Posterior vena cava (tissue), 2 donors: ENCODE results near the gene UBTD1. TPM values are rescaled to one million over a fixed set of nuclear protein-coding genes. Genes with fewer than 3 reads are reported as not detected.

Source experiments
- DNase-seq: peaks from one replicate; pipeline ENCODE4 v3.0.0-alpha.2; 2020; ENCODE audit warnings: low spot score
- intact Hi-C, 2 donors: fragments of 100-400 bp; cut with DNase I; formaldehyde crosslinking; loops; one replicate each; pipeline versions ENCODE4 v1.14.1 to v1.14.2; 2022 to 2023
- total RNA-seq, 2 donors: library from RNA; stranded (reverse); fragmentation: NEBNext Ultra II Directional; extraction: Animal tissue kit (Norgen Biotek cat#: 25700); gene quantifications; one replicate each; pipeline ENCODE4 v1.2.1, GENCODE V29; 2021
- donor health status: DM: yes; HTN: yes; CAD: no.
- donor health status: DM: yes; HTN: yes; CAD: no.

UBTD1 gene
- total RNA-seq, 2 donors from 2014 or later = 15.6 to 16.5 TPM

DNA sequence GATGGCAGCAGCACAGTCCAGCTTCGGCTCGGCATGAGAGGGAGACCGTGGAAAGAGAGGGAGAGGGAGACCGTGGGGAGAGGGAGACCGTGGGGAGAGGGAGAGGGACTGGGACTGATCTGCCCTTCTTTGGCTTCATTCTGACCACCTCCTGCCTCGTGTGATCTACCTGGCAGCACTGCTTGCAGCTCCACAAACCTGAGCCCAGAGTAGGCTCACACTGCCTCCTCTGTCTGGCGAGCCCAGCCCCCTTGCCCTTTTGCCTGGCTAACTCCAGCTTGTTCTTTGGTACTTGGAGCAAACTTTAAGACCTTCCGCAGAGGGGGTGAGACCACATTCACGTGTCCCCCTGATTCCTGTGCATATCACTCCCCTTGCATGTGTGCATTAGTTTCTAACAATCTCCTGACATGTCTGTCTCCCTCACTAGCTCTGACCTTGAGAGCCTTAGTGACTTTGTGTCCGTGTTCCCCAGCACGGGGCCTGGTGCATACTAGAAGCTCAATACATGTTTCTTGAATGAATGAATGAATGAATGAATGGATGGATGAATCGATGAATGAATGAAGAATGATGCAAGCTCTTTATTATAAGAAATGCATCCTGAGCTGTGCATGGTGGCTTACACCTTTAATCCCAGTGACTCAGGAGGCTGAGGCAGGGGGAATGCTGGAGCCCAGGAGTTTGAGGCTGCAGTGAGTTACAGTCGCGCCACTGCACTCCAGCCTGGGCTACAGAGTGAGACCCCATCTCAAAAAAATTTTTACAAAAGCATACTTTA lies 31.2 kb downstream of the UBTD1 start:
- intact Hi-C loops = loop anchor here in 1 of 2 donors (5.0 kb wide), 1 partner anchor 762 kb away; no protein-coding TSS in a partner anchor
- no peak for DNase-seq

GRCh38 chr10:97531401-97531986 lies 32.8 kb downstream of the UBTD1 start:
- no peak for DNase-seq
- intact Hi-C loops = no loop called here

- intact Hi-C loops = no loop called here
- peak; percentile 55 for DNase-seq
These were observed 34.4 kb downstream of the UBTD1 start for GRCh38 chr10:97532935-97533671.

GRCh38 chr10:97533888-97534287 lies 35.2 kb downstream of the UBTD1 start:
- peak; percentile 48 for DNase-seq
- intact Hi-C loops = no loop called here

DNA sequence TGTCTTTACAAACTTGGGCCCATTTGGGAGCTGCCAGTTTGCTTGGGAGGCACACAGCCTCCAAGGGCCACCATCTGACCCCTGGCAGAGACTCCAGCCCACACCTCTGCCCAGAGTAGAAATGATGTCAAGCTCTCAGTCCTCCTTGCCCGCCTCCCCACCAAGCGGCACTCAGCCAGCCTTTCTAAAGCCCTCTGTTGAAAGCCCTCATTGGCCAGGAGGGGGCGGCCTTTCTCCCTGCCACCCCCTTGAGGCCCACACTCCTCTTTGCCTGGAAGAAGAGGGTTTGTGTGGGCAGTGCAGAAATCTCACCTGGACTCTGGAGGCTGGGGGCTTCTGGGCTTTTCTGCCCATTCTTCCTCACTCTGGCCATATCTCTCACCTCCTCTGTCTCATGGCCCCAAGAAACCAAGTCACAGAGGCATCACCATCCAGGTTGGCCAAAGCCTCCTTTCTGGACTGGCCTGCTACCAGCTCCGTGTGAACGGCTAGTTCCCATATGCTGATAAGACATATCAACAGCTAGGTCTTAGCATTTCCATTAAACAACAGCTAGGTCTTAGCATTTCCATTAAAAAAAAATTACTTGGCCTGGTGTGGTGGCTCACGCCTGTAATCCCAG lies 36.1 kb downstream of the UBTD1 start:
- intact Hi-C loops = no loop called here
- peak; percentile 76 for DNase-seq

GRCh38 chr10:97537186-97537869 lies 38.6 kb downstream of the UBTD1 start:
- peak; percentile 57 for DNase-seq
- intact Hi-C loops = no loop called here

DNA sequence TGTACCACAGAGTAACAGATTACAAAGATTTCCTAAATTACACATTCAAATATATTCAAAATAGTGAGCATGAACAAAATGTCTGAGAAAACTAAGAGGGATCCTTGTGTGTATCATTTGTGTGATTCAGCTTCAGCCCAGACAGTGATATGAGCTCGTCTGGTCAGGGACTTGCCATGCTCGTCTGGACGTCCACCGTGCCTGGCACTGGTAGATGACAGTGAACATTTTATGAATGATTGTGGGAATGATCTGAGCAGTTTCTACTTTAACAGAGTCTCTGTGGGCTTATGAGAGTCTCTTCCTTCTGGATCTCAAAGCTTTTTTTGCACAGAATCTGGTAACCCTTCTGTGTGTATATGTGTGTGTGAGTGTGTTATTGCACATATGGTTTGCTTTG lies 39.7 kb downstream of the UBTD1 start:
- intact Hi-C loops = no loop called here
- peak; percentile 51 for DNase-seq

- peak; percentile 24 for DNase-seq
- intact Hi-C loops = no loop called here
These were observed 40.1 kb downstream of the UBTD1 start for GRCh38 chr10:97538839-97539238.

DNA sequence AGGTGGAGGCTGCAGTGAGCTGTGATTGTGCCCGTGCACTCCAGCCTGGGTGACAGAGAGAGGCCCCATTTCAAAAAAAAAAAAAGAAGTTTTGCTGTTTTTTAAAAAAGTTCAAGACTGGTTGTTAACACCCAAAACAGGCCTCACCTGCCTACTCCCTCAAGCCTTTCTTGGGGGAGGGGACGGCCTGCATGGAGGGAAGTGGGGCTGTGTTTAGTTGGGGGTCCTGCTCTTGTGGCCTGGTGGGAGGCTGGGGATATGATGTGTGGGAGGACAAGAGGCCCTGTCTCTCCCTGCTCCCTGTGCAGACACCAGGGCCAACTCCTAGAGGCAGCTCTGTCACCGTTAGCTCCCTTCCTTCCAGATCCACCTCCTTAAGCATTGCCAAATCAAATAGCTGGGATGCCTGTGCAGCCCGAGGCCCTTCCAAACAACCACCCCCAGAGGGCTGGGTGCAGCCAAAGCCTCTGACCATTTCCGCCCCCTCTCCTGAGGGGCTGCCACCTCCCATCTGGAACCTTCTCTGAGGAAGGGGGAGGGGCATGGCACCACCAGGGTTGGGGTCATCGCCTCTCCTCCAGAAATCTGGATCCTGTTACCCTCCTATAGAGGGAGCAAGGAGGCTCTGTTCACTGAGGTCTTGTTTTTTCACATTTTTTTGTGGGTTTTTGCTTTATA lies 40.9 kb downstream of the UBTD1 start:
- peak; percentile 84 for DNase-seq
- intact Hi-C loops = loop anchor here in 1 of 2 donors (10.0 kb wide), 1 partner anchor 75 kb away; no protein-coding TSS in a partner anchor

GRCh38 chr10:97540669-97541500 lies 42.2 kb downstream of the UBTD1 start:
- peak; percentile 79 for DNase-seq
- intact Hi-C loops = loop anchor here in 1 of 2 donors (10.0 kb wide), 1 partner anchor 76 kb away; no protein-coding TSS in a partner anchor

GRCh38 chr10:97542169-97543024 lies 43.7 kb downstream of the UBTD1 start:
- DNase-seq = peak; percentile 92
- intact Hi-C loops = loop anchor here in 1 of 2 donors (10.0 kb wide), 1 partner anchor 78 kb away; no protein-coding TSS in a partner anchor

DNA sequence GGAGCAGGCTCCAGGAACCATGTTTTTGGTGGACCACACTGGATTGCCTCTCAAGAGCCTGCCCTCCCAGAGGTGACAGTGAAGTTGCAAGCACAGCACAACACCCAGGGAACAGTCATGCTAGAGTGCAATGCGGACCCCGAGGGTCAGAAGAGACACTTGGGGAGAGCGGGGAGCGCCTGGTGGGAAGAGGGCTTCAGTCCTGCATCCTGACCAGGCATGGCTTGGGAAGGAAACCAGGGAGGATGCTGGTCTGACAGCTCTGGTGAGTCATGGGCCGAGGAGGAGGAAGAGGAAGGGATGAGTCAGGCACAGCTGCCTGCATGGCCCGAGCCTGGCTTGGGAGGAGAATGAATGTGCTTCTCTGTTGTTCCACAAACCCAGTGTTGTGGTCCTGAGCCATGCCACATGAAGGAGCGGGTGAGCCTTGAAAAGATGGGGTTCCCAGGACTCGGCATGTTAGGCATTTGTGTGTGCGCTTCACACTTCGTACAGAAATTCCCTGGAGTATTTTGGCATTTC lies 44.4 kb downstream of the UBTD1 start:
- intact Hi-C loops = loop anchor here in 1 of 2 donors (10.0 kb wide), 1 partner anchor 78 kb away; no protein-coding TSS in a partner anchor
- peak; percentile 95 for DNase-seq

DNA sequence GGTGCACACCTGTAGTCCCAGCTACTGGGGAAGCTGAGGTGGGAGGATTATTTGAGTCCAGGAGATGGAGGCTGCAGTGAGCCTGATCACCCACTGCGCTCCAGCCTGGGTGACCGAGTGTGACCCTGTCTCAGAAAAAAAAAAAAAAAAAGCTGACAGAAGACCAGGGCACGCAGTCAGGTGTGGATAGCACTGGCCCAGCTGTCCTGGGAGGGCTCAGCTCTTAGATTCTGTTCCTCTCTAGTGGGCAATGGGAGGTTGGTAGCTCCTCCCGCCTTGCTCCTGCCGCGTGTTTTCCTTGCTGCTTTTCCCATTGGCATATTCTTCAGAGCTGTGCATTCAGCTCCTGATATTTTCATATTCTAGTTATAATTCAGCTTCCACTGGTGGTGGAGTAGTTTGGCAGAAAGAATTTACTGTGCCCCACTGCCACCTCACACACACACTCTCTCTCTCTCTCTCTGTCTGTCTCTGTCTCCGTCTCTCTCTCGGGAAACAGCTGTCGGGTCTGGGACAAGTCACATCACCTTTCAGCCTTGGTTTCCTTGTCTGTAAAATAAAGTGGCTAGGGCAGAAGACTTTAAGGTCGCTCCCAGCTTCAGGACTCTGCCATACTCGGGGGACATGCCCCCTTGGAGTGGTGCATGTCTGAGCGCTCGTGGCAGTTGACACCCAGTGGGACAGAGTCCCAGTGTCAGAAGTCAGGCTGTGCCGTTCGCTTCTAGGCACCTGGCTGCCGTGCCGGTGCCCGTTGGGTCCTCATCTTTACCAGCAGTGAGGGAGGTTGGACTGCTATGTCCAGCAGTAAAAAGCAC lies 47.9 kb downstream of the UBTD1 start:
- peak; percentile 64 for DNase-seq
- intact Hi-C loops = loop anchor here in 1 of 2 donors (10.0 kb wide), 1 partner anchor 82 kb away; no protein-coding TSS in a partner anchor

DNA sequence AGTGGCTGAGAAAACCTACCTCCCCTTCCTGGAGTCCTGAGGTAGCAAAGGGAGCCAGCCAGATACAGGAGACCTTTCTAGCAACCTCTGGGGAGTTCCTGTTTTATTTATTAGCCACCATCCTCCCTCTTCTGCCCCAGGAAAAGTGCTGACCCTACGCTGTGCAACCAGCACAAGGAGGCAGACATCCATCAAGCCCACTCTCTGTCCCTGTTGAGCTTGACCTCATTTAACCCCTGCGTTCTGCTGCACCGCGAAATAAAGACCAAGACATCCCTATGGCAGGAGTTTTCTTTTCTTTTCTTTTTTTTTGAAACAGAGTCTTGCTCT lies 48.5 kb downstream of the UBTD1 start:
- intact Hi-C loops = loop anchor here in 1 of 2 donors (10.0 kb wide), 1 partner anchor 82 kb away; no protein-coding TSS in a partner anchor
- peak; percentile 29 for DNase-seq

DNA sequence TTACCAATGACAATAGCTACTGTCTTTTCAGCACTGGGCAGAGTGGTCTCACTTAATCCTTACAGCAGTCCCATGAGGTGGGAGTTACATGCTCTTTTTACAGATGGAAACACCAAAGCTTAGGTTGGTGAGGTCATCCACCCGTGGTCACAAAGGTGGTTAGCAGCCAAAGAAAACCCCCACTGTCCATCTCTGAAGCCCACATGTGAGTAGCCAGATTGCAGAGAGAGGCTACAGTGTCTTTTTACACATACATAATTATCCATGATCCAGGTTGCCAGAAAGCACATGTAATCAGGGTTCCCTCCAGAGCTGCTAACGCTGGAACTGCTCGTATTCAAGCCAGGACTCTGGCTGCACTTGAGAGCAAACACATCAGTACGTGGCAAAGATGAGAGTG lies 49.2 kb downstream of the UBTD1 start:
- intact Hi-C loops = loop anchor here in 1 of 2 donors (10.0 kb wide), 1 partner anchor 83 kb away; no protein-coding TSS in a partner anchor
- DNase-seq = peak; percentile 16
